ENCODE results near the gene CD200.

CD200 gene, protein sequence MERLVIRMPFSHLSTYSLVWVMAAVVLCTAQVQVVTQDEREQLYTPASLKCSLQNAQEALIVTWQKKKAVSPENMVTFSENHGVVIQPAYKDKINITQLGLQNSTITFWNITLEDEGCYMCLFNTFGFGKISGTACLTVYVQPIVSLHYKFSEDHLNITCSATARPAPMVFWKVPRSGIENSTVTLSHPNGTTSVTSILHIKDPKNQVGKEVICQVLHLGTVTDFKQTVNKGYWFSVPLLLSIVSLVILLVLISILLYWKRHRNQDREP

DNA sequence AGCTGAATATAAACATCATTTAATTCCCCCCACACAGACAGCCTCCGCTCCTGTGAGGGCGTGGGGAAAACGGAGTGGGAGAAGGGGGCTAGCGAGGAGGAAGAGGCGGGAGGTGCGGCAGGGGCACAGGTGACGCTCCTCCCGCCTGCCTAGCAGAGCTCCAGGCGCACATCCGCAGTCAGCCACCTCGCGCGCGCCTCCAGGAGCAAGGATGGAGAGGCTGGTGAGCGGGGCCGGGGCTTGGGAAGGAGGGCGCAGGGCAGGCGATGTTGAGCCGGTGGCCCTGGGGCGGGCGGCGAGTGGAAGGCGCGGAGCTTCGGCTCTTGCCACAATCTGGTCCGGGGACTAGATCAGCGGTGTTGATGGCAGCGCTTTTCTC is at the start of gene CD200:
Gene CD200, plus strand, starts transcription at position 155 of the 379 bp plus-strand sequence. Its CDS starts 57 bp downstream, at position 212.
- FAIRE-seq: no peak

DNA sequence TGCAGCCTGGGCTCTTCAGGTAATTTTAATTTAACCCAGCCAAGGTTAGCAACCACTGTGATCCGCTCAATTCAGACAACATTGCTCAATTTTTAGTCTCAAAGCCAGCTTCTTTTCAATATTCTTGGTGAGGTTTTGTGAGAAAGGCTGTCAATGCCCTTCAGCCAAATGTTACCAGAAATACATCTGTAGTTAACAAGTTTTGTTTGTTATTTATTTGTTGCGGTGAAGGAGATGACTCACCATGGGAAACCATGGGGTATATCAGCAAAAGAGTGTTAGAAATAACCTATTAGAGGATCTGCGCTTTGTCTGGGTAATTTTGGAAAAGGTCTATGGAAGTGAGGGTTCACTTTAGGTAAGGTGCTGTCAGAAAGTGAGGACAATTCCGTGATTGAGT is 43.9 kb upstream of the CD200 start:
- FAIRE-seq: no peak

GRCh38 chr3:112293368-112294321 is 39.3 kb upstream of the CD200 start, which contains the start of gene SLC9C1:
SLC9C1 (minus strand) TSS chr3:112294216; CDS start chr3:112286791, 7,425 bp downstream.
- no peak for FAIRE-seq

DNA sequence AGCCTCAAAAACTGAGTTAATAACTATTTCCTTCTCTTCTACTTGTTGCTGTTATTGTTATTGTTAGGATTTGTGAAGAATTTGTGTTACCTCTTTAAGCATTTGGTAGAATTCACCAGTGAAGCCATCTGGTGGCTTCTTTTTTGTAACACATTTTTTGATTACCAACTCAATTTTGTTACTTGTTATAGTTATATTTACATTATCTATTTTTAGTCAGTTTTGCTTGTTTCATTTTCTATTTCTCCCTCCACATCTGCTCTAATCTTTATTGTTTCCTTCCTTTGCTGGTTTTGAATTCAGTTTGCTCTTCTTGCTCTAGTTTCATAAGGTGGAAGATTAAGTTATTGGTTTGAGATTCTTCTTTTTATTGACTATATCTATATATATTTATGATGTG is 35.2 kb upstream of the CD200 start:
- FAIRE-seq: peak; percentile 83

GRCh38 chr3:112298781-112299180 is 34.2 kb upstream of the CD200 start:
- FAIRE-seq: no peak

GRCh38 chr3:112302150-112302830 is 30.7 kb upstream of the CD200 start:
- no peak for FAIRE-seq

- FAIRE-seq: no peak
These were observed 29.8 kb upstream of the CD200 start for GRCh38 chr3:112302881-112303763.

DNA sequence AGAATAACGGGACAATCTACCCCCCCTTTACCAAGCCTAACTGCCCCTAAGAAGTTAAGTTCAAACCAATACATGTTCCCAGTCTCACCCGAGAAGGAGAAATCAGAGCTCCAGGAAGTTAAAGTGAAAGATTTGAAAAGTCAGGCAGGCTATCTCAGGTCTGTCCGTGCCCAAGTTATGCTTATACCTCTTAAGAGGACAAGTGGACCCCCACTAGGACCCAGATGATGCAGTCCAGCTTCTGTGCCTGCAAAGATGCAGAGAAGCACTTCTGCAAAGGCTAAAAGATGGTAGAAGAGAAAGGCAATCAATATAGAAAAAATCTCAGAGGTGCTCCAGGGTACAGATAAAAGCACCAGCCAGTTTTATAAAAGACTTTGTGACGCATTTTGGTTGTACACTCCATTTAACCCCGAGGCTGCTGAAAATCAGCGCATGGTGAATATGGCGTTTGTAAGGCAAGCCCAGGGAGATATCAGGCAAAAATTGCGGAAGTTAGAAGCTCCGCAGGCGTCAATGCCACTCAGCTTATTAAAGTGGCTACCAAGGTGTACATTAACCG is 29.1 kb upstream of the CD200 start:
- no peak for FAIRE-seq

DNA sequence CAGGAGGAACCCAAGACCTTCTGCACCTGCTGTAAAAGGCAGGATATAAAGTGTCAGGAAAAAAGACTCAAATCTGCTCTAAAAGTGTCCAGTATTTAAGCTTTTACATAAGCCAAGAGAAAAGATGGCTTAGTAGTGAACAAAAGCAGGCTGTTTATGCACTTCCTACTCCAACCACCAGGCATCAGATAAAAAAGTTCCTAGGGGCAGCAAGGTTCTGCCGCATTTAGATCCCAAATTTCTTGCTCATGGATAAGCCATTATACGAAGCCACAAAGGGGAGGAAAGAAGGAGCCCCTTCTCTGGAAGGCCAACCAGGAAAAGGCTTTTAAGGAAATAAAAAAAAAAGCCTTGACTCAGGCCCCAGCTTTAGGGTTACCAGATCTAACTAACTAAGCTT is 28.3 kb upstream of the CD200 start:
- no peak for FAIRE-seq

- no peak for FAIRE-seq
These were observed 26.1 kb upstream of the CD200 start for GRCh38 chr3:112306825-112307224.

GRCh38 chr3:112307557-112307956 is 25.4 kb upstream of the CD200 start:
- FAIRE-seq: no peak

- FAIRE-seq: no peak
These were observed 24.6 kb upstream of the CD200 start for GRCh38 chr3:112308151-112308911.

DNA sequence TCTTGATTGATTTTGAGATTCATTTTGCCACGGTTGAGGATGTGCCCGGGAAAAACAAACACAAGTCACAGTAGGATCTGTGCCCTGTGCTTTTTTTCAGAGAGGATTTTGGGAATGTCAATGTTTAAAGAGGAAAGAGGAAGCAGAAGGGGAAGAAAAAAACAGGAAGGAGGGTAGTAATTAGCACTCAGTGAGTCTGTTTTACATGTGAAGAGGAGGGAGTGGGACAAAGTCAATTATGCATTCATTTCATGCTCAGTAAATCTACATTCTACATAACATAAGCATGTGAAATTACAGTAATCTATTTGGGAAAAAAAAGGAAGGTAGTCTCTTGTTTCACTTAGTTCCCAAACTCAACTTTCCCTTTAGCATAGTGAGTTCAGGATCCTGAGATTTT is 18.3 kb upstream of the CD200 start:
- FAIRE-seq: no peak

- FAIRE-seq: no peak
These were observed 17.2 kb upstream of the CD200 start for GRCh38 chr3:112315791-112316190.

- no peak for FAIRE-seq
These were observed 13.3 kb upstream of the CD200 start for GRCh38 chr3:112319516-112320276.

DNA sequence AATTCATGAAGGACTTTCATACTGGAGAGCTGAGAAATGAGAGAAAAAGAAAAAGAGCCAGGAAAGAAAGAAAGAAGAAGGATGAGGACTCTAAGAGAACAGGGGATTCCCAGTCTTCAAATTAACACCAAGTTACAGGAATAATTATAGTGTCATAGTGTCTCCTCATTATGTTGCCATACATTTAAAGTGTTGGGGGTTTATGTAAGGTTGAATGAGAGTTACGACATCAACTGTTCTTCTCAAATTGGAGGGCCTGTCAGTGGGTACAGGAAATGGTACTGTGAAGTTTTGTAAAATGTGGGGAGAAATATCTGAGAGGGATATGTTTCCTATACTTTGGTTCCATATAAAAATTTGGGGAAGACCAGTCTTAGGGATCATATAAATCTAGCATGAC is 12.3 kb upstream of the CD200 start:
- FAIRE-seq: no peak

DNA sequence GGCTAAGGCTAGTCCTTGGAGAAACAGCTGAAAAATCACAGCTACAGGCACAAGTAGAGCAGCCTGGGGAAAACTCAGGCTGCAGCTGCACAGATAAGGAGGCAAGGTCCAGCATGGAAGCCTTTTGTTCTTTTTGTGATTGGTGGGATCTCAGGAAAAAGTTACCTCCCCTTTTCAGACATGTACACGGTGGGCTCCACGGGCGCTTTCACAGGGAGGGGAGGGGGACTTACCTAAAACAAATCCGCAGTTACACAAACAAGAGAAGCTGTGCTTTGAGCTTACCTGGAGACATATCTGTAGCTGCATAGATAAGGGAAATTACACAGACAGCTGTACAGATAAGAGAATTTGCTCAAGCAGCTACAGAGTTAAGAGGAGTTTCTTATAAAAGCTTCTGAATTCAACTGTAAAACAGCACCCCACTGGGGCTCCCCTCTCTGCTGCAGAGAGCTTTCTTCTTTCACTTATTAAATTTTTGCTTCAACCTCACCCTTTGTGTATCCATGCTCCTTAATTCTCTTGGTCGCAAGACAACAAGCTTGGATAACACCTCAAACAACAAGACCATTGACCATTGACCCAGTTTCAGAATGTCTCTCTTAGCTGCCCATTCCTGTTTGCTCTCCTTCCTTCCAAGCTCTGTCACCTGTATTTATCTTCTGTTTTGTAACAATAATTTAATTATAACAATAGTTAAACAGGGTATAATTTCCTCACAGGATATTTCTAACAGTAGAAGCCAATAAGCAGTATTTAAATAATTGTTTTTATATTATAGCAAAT is 10.9 kb upstream of the CD200 start:
- FAIRE-seq: peak; percentile 18

- peak; percentile 74 for FAIRE-seq
These were observed 5.5 kb upstream of the CD200 start for GRCh38 chr3:112327371-112327951.

DNA sequence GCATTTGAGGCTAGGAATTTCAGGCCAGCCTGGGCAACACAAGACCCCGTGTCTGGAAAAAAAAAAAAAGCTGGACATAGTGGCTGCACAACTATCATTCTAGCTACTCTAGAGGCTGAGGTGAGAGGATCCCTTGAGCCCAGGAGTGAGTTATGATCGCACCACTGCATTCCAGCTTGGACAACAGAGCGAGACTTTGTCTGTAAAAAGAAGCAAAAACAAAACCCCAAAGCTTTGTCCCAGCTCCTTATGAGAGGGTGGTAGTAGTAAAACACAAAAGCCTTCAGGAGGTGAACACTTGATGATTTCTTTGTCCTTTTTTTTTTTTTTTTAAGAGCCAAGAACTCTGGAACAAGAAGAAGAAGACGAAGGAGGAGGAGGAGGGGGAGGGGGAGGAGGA is 1.1 kb upstream of the CD200 start:
- FAIRE-seq: no peak

All from colon (tissue), 2 donors.